T-cell (primary cell): ENCODE data around the gene LITAFD. TPM values are rescaled to one million over a fixed set of nuclear protein-coding genes. Genes with fewer than 3 reads are reported as not detected.
"Not testable (repeated sequence)": the region's sequence is repeated elsewhere in the genome, so short reads cannot be mapped to it uniquely, and the experiment has no call there.

Source experiments
- ATAC-seq, 4 experiments: fragments of 200-7000 bp in 3 of 4; fragments of 150-1000 bp in 1 of 4; cut with Tn5 transposase; replicated peaks in 1 of 4; 1 replicate in 3 of 4; 2 replicates in 1 of 4; pipeline ENCODE4 v1.10.0; 2021; ENCODE audit warnings: moderate library complexity in 3 of 4, mild to moderate bottlenecking in 2 of 4, moderate number of reproducible peaks in 1 of 4
- CTCF ChIA-PET, 2 donors: fragments of 300-600 bp; sonication (Branson Sonifier 250); formaldehyde crosslinking; loops; one replicate each; lab custom pipeline; 2022; ENCODE audit warnings: antibody characterized with exemption in 2 of 2; lab: Charles Lee
- POLR2A ChIA-PET, 2 donors: fragments of 300-600 bp; sonication (Branson Sonifier 250); formaldehyde crosslinking; loops; one replicate each; lab custom pipeline; 2022; ENCODE audit warnings: antibody characterized with exemption in 2 of 2; lab: Charles Lee
- DNase-seq, 35 experiments: peaks; one replicate each; pipeline versions ENCODE4 v3.0.0 to v3.0.0-alpha.2; 2013 to 2023
- H3K27ac ChIP-seq: one replicate; pipeline ENCODE4 v1.5.1; 2013; ENCODE audit warnings: low read length
- H3K27me3 ChIP-seq, 2 experiments: replicated peaks in 1 of 2; 1 replicate in 1 of 2; 2 replicates in 1 of 2; pipeline versions ENCODE4 v1.6.1 to v1.7.0; 2013; ENCODE audit warnings: low read length in 1 of 2, mixed read lengths in 1 of 2; ENCODE audit not compliant: control insufficient read depth in 2 of 2, insufficient read depth in 2 of 2; ENCODE audit errors: extremely low read depth in 1 of 2
- H3K36me3 ChIP-seq, 2 donors: 1 replicate in 1 of 2; 2 replicates in 1 of 2; pipeline versions ENCODE4 v1.6.1 to v1.7.0; 2013; ENCODE audit warnings: low read length in 1 of 2; ENCODE audit not compliant: control insufficient read depth in 2 of 2, insufficient read depth in 1 of 2; ENCODE audit errors: extremely low read depth in 1 of 2
- H3K4me1 ChIP-seq, 2 experiments: 1 replicate in 1 of 2; 2 replicates in 1 of 2; pipeline versions ENCODE4 v1.6.1 to v1.7.0; 2013; ENCODE audit warnings: low read length in 2 of 2, mixed read lengths in 1 of 2; ENCODE audit not compliant: insufficient read depth in 2 of 2, control insufficient read depth in 1 of 2; ENCODE audit errors: extremely low read depth in 1 of 2
- H3K4me3 ChIP-seq, 2 donors: 1 replicate in 1 of 2; 2 replicates in 1 of 2; pipeline versions ENCODE4 v1.5.1 to v1.7.0; 2013; ENCODE audit warnings: mild to moderate bottlenecking in 2 of 2, low read length in 1 of 2, moderate library complexity in 1 of 2; ENCODE audit not compliant: control insufficient read depth in 1 of 2; ENCODE audit errors: extremely low read depth in 1 of 2
- H3K9me3 ChIP-seq: 2 replicates; pipeline ENCODE4 v1.7.0; 2013
- H3K27ac Mint-ChIP-seq, 2 donors: one replicate each; pipeline ENCODE4 v1.8.0; 2020 to 2021; ENCODE audit warnings: mild to moderate bottlenecking in 2 of 2, mixed read lengths in 2 of 2
- H3K27me3 Mint-ChIP-seq, 2 donors: one replicate each; pipeline ENCODE4 v1.8.0; 2021 to 2022; ENCODE audit warnings: mixed read lengths in 2 of 2
- H3K36me3 Mint-ChIP-seq: one replicate; pipeline ENCODE4 v1.8.0; 2021; ENCODE audit warnings: mixed read lengths
- H3K4me1 Mint-ChIP-seq, 3 donors: one replicate each; pipeline ENCODE4 v1.8.0; 2020 to 2022; ENCODE audit warnings: mixed read lengths in 3 of 3, mild to moderate bottlenecking in 1 of 3
- H3K4me3 Mint-ChIP-seq, 3 donors: one replicate each; pipeline ENCODE4 v1.8.0; 2020 to 2022; ENCODE audit warnings: mild to moderate bottlenecking in 3 of 3, mixed read lengths in 3 of 3, moderate library complexity in 3 of 3
- H3K9me3 Mint-ChIP-seq, 3 donors: one replicate each; pipeline ENCODE4 v1.8.0; 2020 to 2022; ENCODE audit warnings: mixed read lengths in 3 of 3
- WGBS: methylation state at CpG from one replicate; pipeline ENCODE4 v1.1.5; 2013; ENCODE audit warnings: missing lambda C conversion rate; ENCODE audit not compliant: insufficient coverage; 5-methylcytosine and 5-hydroxymethylcytosine counted together
- total RNA-seq, 35 experiments: library from RNA in 6 of 35; stranded (reverse) in 6 of 35; fragments of 120-200 nt in 1 of 35; gene quantifications; one replicate each; pipeline versions ENCODE4 v1.2.1 to v1.2.4 and lab custom pipeline; 2013 to 2026

Gene LITAFD
- total RNA-seq (not detected), total RNA-seq (lab: John Stamatoyannopoulos, UW) (0 to 0.08 (median 0) reads per million in 29 experiments)
- not detected for total RNA-seq (2013)

GRCh38 chr16:8882041-8882617 lies at the start of gene LITAFD:
Gene LITAFD (plus strand): TSS chr16:8882351. CDS start chr16:8884356, 2,005 bp downstream.
- Mint-ChIP-seq H3K36me3 (no peaks in the 10 kb centered on the region), H3K4me1 (peaks cover 16 to 20% (median 18%) of the 10 kb centered on the region in 3 donors), H3K9me3 (no peaks in the 10 kb centered on the region), H3K4me3 (no peak within 1 kb of the TSS), H3K27ac (no peak within 1 kb of the TSS), H3K27me3 (peaks cover 6 to 12% of the 10 kb centered on the region in 2 donors)
- POLR2A ChIA-PET: no interaction called here
- Histone ChIP-seq H3K36me3 (no peaks in the 10 kb centered on the region), H3K9me3 (no peaks in the 10 kb centered on the region), H3K27ac (no peak within 1 kb of the TSS), H3K4me1 (peaks cover 0 to 25% of the 10 kb centered on the region in 2 experiments), H3K4me3 (no peak within 1 kb of the TSS), H3K27me3 (peaks cover 0 to 37% of the 10 kb centered on the region in 2 experiments)
- DNase-seq: no peak
- ATAC-seq: no peak
- 68% methylated on average over 7 of the region's 10 CpGs for WGBS
- CTCF ChIA-PET: interaction anchor here in 1 of 2 donors (0.5 kb wide), 1 partner anchor 312 kb away, joined by 3 read pairs; no protein-coding TSS in a partner anchor

- Histone ChIP-seq H3K27me3 (no peaks in the 10 kb centered on the region), H3K27ac (no peak overlapping the region), H3K4me3 (no peak overlapping the region), H3K9me3 (no peaks in the 10 kb centered on the region), H3K36me3 (peaks cover 11 to 22% of the 10 kb centered on the region in 2 donors), H3K4me1 (peaks cover 0 to 13% of the 10 kb centered on the region in 2 experiments)
- 81% methylated on average over 11 of the region's 16 CpGs for WGBS
- H3K27ac Mint-ChIP-seq: peak overlapping the region in 1 of 2 donors; percentile 8
- ChIA-PET POLR2A (no interaction called here), CTCF (interaction anchor here in 1 of 2 donors (0.5 kb wide), 1 partner anchor 177 kb away, joined by 4 read pairs; no protein-coding TSS in a partner anchor)
- H3K27me3 Mint-ChIP-seq: no peaks in the 10 kb centered on the region
- peaks cover 18 to 23% (median 19%) of the 10 kb centered on the region in 3 donors for H3K4me1 Mint-ChIP-seq
- DNase-seq: peak in 2 of 35 experiments; percentile 5 to 21
- no peak overlapping the region for H3K4me3 Mint-ChIP-seq
- ATAC-seq: no peak
- no peaks in the 10 kb centered on the region for H3K9me3 Mint-ChIP-seq
- H3K36me3 Mint-ChIP-seq: peaks cover 19% of the 10 kb centered on the region
These were observed 49.4 kb upstream of the LITAFD start for GRCh38 chr16:8832717-8833105.

GRCh38 chr16:8836797-8837196 lies 45.4 kb upstream of the LITAFD start:
- not testable (repeated sequence) for H3K36me3 ChIP-seq, ATAC-seq

GRCh38 chr16:8837594-8837993 lies 44.6 kb upstream of the LITAFD start:
- H3K9me3 ChIP-seq, H3K4me1 ChIP-seq, H3K27ac ChIP-seq, CTCF ChIA-PET, H3K9me3 Mint-ChIP-seq, H3K27ac Mint-ChIP-seq, H3K4me3 ChIP-seq, POLR2A ChIA-PET, H3K27me3 Mint-ChIP-seq, H3K4me3 Mint-ChIP-seq, ATAC-seq, H3K27me3 ChIP-seq, H3K36me3 ChIP-seq, H3K36me3 Mint-ChIP-seq, DNase-seq: not testable (repeated sequence)
- peaks cover 11 to 25% (median 16%) of the 10 kb centered on the region in 3 donors for H3K4me1 Mint-ChIP-seq
- WGBS: 95% methylated on average over 9 of the region's 15 CpGs

More at GRCh38 chr16:8836797-8837196, 45.4 kb upstream of the LITAFD start:
- H3K27me3 Mint-ChIP-seq, H3K9me3 ChIP-seq, H3K27ac ChIP-seq, H3K27me3 ChIP-seq, POLR2A ChIA-PET, H3K4me3 ChIP-seq, H3K27ac Mint-ChIP-seq, DNase-seq, H3K36me3 Mint-ChIP-seq, CTCF ChIA-PET, H3K9me3 Mint-ChIP-seq, H3K4me3 Mint-ChIP-seq: not testable (repeated sequence)
- H3K4me1 ChIP-seq: peaks cover 0 to 11% of the 10 kb centered on the region in 2 experiments
- peaks cover 18 to 19% (median 18%) of the 10 kb centered on the region in 3 donors for H3K4me1 Mint-ChIP-seq
- WGBS: 100% methylated on average over 4 of the region's 7 CpGs

- H3K36me3 Mint-ChIP-seq, H3K4me1 ChIP-seq, H3K27ac ChIP-seq, H3K9me3 ChIP-seq, CTCF ChIA-PET, H3K4me3 ChIP-seq, H3K4me3 Mint-ChIP-seq, H3K36me3 ChIP-seq, ATAC-seq, H3K27me3 Mint-ChIP-seq, H3K9me3 Mint-ChIP-seq, POLR2A ChIA-PET, H3K27me3 ChIP-seq, DNase-seq: not testable (repeated sequence)
- peak overlapping the region in 1 of 2 donors; percentile 62 for H3K27ac Mint-ChIP-seq
- peaks cover 4 to 24% (median 7%) of the 10 kb centered on the region in 3 donors for H3K4me1 Mint-ChIP-seq
- WGBS: 87% methylated on average over 3 of the region's 4 CpGs
These were observed 40.1 kb upstream of the LITAFD start for GRCh38 chr16:8842016-8842415.

GRCh38 chr16:8843296-8843695 lies 38.9 kb upstream of the LITAFD start:
- POLR2A ChIA-PET, DNase-seq, H3K4me1 ChIP-seq, H3K9me3 ChIP-seq, H3K9me3 Mint-ChIP-seq, H3K4me3 ChIP-seq, H3K27ac ChIP-seq, H3K27ac Mint-ChIP-seq, H3K27me3 Mint-ChIP-seq, H3K27me3 ChIP-seq, H3K36me3 ChIP-seq, H3K36me3 Mint-ChIP-seq, H3K4me3 Mint-ChIP-seq, CTCF ChIA-PET, ATAC-seq: not testable (repeated sequence)
- peaks cover 4 to 24% (median 7%) of the 10 kb centered on the region in 3 donors for H3K4me1 Mint-ChIP-seq
- WGBS: 97% methylated on average over 7 of the region's 12 CpGs
